Ureter (tissue), 1 donor: ENCODE results near the gene AADACL2. TPM values are rescaled to one million over a fixed set of nuclear protein-coding genes. Genes with fewer than 3 reads are reported as not detected.
"Not testable (repeated sequence)": the region's sequence is repeated elsewhere in the genome, so short reads cannot be mapped to it uniquely, and the experiment has no call there.

Experiments used
- DNase-seq: peaks from one replicate; pipeline ENCODE4 v3.0.0-alpha.2; 2020; ENCODE audit warnings: low spot score
- total RNA-seq: library from RNA; stranded (reverse); gene quantifications from one replicate; pipeline ENCODE4 v1.2.4, GENCODE V29; 2023
- donor health status: DM: yes; HTN: yes; CAD: no.

The AADACL2 gene, protein sequence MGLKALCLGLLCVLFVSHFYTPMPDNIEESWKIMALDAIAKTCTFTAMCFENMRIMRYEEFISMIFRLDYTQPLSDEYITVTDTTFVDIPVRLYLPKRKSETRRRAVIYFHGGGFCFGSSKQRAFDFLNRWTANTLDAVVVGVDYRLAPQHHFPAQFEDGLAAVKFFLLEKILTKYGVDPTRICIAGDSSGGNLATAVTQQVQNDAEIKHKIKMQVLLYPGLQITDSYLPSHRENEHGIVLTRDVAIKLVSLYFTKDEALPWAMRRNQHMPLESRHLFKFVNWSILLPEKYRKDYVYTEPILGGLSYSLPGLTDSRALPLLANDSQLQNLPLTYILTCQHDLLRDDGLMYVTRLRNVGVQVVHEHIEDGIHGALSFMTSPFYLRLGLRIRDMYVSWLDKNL
- not detected for total RNA-seq

DNA sequence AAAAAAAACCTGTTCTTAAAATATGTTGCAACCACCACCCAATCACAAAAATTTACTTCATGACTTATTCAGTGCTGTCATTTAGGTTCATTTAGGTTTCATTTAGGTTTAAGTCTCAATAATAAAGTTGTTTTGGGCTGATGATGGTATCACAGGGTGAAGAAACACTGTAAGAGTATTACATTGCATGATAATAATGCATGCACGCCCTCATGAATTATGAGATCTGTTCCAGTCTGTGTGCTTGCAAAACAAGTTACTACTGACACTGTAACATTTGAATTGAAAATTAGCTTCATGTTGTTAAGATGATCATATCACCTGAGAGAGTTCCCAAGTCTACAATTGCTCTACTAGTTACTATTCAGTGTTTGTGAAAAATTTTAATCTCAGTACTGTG lies at the start of gene AADACL2:
Gene AADACL2 (plus strand): TSS at position 315 of the 400 bp plus-strand sequence. CDS start 109 bp downstream, outside the sequence.
- no peak for DNase-seq

- no peak for DNase-seq
These were observed 49.6 kb upstream of the AADACL2 start for GRCh38 chr3:151684094-151684493.

DNA sequence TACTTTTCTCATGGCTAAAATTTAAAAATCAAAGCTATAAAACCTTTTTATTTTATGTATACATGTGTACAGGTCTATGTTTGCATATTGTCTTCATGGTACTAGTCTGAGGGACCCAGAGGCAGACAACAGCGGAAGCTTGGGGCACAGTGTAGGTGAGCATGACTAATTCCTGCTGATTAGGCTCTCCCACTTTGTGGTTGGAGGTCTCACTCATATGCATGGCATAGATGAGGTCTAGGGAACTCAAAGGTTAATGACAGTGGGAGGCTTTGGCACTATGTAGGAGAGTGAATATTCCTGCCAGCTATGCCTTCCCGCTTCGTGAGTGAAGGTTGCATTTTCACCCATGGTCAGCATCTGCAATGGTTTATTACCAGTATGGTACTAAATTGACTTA lies 47.5 kb upstream of the AADACL2 start:
- no peak for DNase-seq

DNA sequence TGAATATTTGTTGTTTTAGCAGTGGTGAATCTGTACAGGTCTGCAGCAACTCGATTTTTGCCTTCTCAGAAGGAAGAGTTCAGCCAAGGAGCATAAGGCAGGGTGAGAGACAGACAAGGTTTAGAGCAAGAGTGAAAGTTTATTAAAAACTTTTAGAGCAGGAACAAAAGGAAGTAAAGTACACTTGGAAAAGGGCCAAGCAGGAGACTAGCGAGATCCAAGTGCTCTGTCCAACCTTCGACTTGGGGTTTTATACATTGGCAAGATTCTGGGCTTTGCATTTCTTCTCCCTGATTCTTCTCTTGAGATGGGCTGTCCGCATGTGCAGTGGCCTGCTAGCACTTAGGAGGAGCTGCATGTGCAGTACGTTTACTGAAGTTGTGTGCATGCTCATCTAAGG lies 46.7 kb upstream of the AADACL2 start:
- DNase-seq = no peak

- DNase-seq = no peak
These were observed 45.2 kb upstream of the AADACL2 start for GRCh38 chr3:151688571-151688970.

GRCh38 chr3:151690645-151691044 lies 43.1 kb upstream of the AADACL2 start:
- DNase-seq = no peak

- no peak for DNase-seq
These were observed 36.2 kb upstream of the AADACL2 start for GRCh38 chr3:151697496-151697895.

DNA sequence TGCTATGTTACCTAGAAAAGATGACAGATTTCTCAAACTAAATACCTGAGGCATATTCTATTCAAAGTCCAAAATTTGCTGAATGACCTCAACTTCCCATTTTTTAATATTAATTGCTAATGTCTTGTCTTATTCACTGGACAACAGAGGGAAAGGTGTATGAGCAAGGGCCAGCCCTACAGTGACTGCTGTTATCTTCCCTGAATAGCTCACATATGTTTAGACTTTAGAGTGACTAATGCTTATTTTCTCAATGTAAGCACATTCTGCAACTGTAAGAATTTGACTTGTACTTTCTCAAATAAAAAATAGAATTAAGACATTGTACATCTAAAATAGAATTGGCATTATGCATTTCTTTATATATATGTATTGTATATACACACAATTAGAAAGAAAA lies 26.5 kb upstream of the AADACL2 start:
- no peak for DNase-seq

GRCh38 chr3:151708868-151709267 lies 24.9 kb upstream of the AADACL2 start:
- no peak for DNase-seq

DNA sequence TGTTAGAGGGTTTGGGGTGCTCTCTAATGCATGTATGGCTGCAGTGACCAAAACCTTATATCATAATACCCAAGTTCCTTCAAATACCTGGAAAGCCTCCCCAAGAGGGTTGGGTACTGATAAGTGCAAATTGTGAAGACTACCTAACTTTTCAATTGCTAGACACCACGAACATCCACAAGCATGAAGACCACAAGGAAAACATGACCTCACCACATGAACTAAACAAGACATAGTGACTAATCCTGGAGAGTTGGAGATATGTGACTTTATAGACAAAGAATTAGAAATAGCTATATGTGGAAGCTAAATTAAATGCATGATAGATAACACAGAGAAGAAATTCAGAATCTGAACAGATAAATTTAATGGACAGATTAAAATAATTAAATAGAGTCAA lies 23.9 kb upstream of the AADACL2 start:
- DNase-seq = no peak

DNA sequence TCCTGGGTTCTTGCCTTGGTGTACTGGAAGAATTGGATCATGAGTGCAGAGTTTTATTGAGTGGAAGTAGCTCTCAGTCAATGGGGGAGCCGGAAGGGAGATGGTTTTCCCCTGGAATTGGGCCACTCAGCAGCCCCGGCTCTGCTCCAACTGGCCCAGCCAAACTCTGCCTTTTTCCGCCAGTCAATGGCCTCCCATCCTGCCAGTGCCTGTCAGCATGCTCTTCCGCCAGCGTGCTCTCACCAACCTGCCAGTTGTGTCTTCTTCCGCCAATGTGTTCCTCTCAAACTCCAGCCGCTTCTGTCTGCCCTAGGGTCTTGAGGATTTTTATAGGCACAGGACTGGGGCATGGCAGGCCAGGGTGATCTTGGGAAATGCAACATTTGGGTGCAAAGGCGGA lies 12.4 kb upstream of the AADACL2 start:
- no peak for DNase-seq

- no peak for DNase-seq
These were observed 10.9 kb upstream of the AADACL2 start for GRCh38 chr3:151722856-151723255.

- no peak for DNase-seq
These were observed 8.9 kb upstream of the AADACL2 start for GRCh38 chr3:151724576-151725562.

DNA sequence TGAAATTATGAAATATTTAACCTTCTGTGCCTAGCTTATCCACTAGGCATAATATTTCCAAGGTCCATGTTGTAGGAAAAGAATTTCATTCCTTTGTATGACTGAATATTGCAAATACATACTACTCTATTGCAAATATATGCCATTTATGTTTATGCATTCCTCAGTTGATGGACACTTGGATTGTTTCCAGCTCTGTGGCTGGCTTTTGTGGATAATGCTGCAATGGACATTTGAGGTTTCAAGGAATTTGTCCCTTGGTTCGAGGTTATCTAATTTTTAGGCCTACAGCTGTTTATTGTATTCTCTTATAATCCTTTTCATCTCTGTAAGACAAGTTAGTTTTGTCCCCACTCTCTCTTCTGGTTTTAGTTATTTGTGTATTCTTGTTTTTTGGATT lies 7.7 kb upstream of the AADACL2 start:
- DNase-seq = no peak

DNA sequence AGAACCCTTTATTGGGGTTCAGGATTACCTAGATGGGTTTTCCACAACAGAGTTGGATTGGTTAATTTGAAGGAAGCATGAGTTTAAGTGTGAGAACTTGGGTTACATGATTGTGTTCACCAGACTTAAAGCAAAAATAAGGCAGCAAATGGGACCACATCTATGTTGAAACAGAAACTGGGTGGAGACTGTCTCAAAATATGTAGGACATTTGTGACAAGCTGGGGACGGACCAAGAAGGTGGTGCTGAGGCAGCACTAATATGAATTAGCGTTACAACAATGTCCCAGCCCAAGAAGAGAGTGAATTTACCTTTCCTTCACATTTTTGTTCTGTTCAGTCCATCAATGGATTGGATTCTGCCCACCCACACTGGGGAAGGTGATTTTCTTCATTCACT lies 866 bp upstream of the AADACL2 start:
- DNase-seq = no peak

GRCh38 chr3:151740581-151740980 lies 6.9 kb downstream of the AADACL2 start:
- DNase-seq = no peak

DNA sequence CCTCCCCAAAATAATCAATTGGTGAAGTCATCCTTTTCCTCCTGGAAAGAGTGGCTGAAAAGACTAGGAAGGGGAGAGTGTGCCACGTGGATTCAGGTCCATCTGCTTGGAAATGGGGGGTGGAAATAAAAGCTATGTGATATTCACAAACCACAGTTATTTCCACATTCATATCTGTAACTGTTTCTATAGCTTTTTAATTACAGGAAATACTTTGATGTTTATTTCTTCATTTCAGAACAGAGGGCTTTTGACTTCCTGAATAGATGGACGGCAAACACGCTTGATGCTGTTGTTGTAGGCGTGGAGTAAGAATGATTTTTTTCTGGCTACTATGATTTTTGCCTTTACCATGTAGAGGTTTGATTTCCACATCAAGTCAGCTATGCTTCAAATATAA lies 10.1 kb downstream of the AADACL2 start:
- DNase-seq = no peak

DNA sequence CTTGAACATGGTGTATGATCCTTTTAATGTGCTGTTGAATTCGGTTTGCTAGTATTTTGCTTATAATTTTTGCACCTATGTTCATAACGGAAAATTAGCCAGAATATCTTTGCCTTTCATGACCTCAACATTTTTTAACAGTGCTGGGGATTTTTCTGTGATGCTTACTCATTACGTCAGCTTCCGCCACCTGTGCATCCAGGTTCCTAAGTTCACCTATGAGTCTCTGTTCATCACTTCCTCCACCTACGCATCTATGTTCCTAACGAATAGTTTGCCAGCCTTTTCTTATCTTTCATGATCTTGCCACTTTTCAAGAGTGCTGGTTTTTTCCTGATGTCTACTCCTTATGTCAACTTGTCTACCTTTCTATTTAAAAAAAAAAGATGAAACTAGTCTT lies 16.5 kb downstream of the AADACL2 start:
- no peak for DNase-seq

GRCh38 chr3:151750678-151751077 lies 17.0 kb downstream of the AADACL2 start:
- DNase-seq = no peak

- DNase-seq = no peak
These were observed 17.4 kb downstream of the AADACL2 start for GRCh38 chr3:151751161-151751560.

DNA sequence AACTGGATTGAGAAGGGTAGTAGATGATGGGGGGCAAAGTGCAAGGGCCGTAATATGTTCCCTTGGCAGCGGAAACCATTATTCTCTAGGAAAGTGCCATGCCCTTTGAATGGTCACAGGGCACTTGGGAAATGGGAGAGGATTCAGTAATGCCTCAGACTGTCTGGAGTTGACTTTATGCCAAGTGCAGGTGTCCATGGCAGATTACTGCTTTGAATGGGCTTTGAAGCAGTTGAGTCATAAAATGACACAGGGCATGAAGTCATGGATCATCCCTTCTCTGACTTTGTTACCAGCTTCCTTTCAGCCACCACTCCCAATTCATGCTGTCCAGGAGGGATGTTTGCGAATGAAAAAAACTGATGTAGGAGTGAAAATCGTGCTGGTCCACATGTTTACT lies 20.1 kb downstream of the AADACL2 start:
- DNase-seq = no peak

DNA sequence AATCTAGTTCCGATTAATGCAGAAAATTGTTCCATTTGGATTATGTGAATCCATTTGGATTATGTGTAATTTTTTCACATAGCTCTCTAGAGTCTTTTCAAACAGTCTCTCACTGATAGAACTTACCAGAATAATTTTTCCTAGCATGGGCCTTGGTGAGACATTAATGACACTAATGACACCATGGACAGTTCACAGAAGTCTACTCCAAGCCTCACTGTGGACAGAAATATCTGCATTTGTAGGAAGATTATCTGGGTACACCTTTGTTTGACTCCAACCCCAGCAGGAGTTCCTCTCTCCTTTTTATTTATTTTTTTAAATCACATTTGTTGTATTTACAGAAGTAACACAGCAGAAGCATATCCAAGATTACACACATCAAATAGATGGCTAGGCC lies 27.9 kb downstream of the AADACL2 start:
- DNase-seq = no peak

GRCh38 chr3:151764699-151765098 lies 31.0 kb downstream of the AADACL2 start:
- DNase-seq = not testable (repeated sequence)
